ENCODE results near the gene NUDT9.
"Not testable (repeated sequence)": the region's sequence is repeated elsewhere in the genome, so short reads cannot be mapped to it uniquely, and the experiment has no call there.

NUDT9 gene

GRCh38 chr4:87462102-87462501 lies 39.7 kb downstream of the NUDT9 start:
- DNase-seq (ENCODE audit: low read depth) = no peak

GRCh38 chr4:87465739-87466366 lies 43.5 kb downstream of the NUDT9 start:
- no peak for DNase-seq (ENCODE audit: low read depth)

GRCh38 chr4:87469390-87469789 lies 47.0 kb downstream of the NUDT9 start:
- DNase-seq (ENCODE audit: low read depth) = no peak

GRCh38 chr4:87476934-87477333 lies 54.6 kb downstream of the NUDT9 start:
- no peak for DNase-seq (ENCODE audit: low read depth)

GRCh38 chr4:87478732-87479250 lies 56.4 kb downstream of the NUDT9 start:
- DNase-seq (ENCODE audit: low read depth) = no peak

- no peak for DNase-seq (ENCODE audit: low read depth)
These were observed 59.0 kb downstream of the NUDT9 start for GRCh38 chr4:87481377-87481776.

GRCh38 chr4:87483247-87483646 lies 60.9 kb downstream of the NUDT9 start:
- not testable (repeated sequence) for DNase-seq (ENCODE audit: low read depth)

- DNase-seq (ENCODE audit: low read depth) = not testable (repeated sequence)
These were observed 66.3 kb downstream of the NUDT9 start for GRCh38 chr4:87488666-87489065.

GRCh38 chr4:87489678-87490077 lies 67.3 kb downstream of the NUDT9 start:
- DNase-seq (ENCODE audit: low read depth) = no peak

- no peak for DNase-seq (ENCODE audit: low read depth)
These were observed 68.4 kb downstream of the NUDT9 start for GRCh38 chr4:87490664-87491369.

- DNase-seq (ENCODE audit: low read depth) = no peak
These were observed 69.1 kb downstream of the NUDT9 start for GRCh38 chr4:87491436-87491835.

- not testable (repeated sequence) for DNase-seq (ENCODE audit: low read depth)
These were observed 69.5 kb downstream of the NUDT9 start for GRCh38 chr4:87491851-87492250.

- DNase-seq (ENCODE audit: low read depth) = no peak
These were observed 70.7 kb downstream of the NUDT9 start for GRCh38 chr4:87493115-87493514.

GRCh38 chr4:87497159-87497558 lies 74.8 kb downstream of the NUDT9 start:
- DNase-seq (ENCODE audit: low read depth) = no peak

- no peak for DNase-seq (ENCODE audit: low read depth)
These were observed 75.2 kb downstream of the NUDT9 start for GRCh38 chr4:87497578-87497977.

GRCh38 chr4:87498446-87498900 lies 76.1 kb downstream of the NUDT9 start:
- no peak for DNase-seq (ENCODE audit: low read depth)

GRCh38 chr4:87499403-87500091 lies 77.2 kb downstream of the NUDT9 start:
- DNase-seq (ENCODE audit: low read depth) = no peak

GRCh38 chr4:87500092-87500462 lies 77.7 kb downstream of the NUDT9 start:
- no peak for DNase-seq (ENCODE audit: low read depth)

- DNase-seq (ENCODE audit: low read depth) = no peak
These were observed 80.3 kb downstream of the NUDT9 start for GRCh38 chr4:87502580-87503238.

GRCh38 chr4:87505862-87506261 lies 83.5 kb downstream of the NUDT9 start:
- DNase-seq (ENCODE audit: low read depth) = no peak

GRCh38 chr4:87506974-87507701 lies 84.8 kb downstream of the NUDT9 start:
- no peak for DNase-seq (ENCODE audit: low read depth)

All from activated gamma-delta T cell treated with anti-CD3 and anti-CD28 coated beads, Interleukin-2, amount 50 U/mL, for 16 hours (primary cell).